Suprapubic skin (tissue), 4 donors: ENCODE results near the gene PLD5.
"Not testable (repeated sequence)": the region's sequence is repeated elsewhere in the genome, so short reads cannot be mapped to it uniquely, and the experiment has no call there.

ENCODE experiments used
- EP300 ChIP-seq: sonication (generic); formaldehyde crosslinking; IDR thresholded peaks from one replicate; pipeline ENCODE4 v1.6.1; 2017; ENCODE audit warnings: antibody characterized with exemption
- POLR2A ChIP-seq, 2 donors: fragments of 450-650 bp; IDR thresholded peaks; one replicate each; pipeline ENCODE4 v1.6.1; 2017; ENCODE audit warnings: antibody characterized with exemption in 2 of 2, mild to moderate bottlenecking in 2 of 2, moderate library complexity in 2 of 2
- POLR2AphosphoS5 ChIP-seq, 3 donors: sonication (generic); formaldehyde crosslinking; IDR thresholded peaks; one replicate each; pipeline ENCODE4 v1.6.1; 2017; ENCODE audit warnings: antibody characterized with exemption in 3 of 3
- TF ChIP-seq, protein P1 (sequence below), 2 donors: fragments of 200-600 bp in 1 of 2; fragments of 450-650 bp in 1 of 2; sonication (generic) in 1 of 2; IDR thresholded peaks; one replicate each; pipeline ENCODE4 v1.5.1; 2016 to 2019; ENCODE audit warnings: antibody characterized with exemption in 2 of 2, mild to moderate bottlenecking in 1 of 2, moderate library complexity in 1 of 2

DNA sequence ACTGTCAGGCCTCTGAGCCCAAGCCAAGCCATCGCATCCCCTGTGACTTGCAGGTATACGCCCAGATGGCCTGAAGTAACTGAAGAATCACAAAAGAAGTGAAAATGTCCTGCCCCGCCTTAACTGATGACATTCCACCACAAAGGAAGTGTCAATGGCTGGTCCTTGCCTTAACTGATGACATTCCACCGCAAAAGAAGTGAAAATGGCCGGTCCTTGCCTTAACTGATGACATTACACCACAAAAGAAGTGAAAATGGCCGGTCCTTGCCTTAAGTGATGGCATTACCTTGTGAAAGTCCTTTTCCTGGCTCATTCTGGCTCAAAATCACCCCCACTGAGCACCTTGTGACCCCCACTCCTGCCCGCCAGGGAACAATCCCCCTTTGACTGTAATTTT is 314.2 kb downstream of the PLD5 start:
- TF ChIP-seq, protein P1, sequence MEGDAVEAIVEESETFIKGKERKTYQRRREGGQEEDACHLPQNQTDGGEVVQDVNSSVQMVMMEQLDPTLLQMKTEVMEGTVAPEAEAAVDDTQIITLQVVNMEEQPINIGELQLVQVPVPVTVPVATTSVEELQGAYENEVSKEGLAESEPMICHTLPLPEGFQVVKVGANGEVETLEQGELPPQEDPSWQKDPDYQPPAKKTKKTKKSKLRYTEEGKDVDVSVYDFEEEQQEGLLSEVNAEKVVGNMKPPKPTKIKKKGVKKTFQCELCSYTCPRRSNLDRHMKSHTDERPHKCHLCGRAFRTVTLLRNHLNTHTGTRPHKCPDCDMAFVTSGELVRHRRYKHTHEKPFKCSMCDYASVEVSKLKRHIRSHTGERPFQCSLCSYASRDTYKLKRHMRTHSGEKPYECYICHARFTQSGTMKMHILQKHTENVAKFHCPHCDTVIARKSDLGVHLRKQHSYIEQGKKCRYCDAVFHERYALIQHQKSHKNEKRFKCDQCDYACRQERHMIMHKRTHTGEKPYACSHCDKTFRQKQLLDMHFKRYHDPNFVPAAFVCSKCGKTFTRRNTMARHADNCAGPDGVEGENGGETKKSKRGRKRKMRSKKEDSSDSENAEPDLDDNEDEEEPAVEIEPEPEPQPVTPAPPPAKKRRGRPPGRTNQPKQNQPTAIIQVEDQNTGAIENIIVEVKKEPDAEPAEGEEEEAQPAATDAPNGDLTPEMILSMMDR (IDR thresholded peaks at IDR 0.05) = not testable (repeated sequence)
- TF ChIP-seq EP300; POLR2A (IDR thresholded peaks at IDR 0.05); POLR2AphosphoS5 (IDR thresholded peaks at IDR 0.05): not testable (repeated sequence)
